A549 (cell line): Measurements from ENCODE around the gene LRRC4C. TPM values are rescaled to one million over a fixed set of nuclear protein-coding genes. Genes with fewer than 3 reads are reported as not detected.

Experiments used
- ATAC-seq, 2 experiments: fragments of 200-7000 bp in 1 of 2; fragments of >200 bp in 1 of 2; cut with Nextera tagmentation in 1 of 2; cut with Tn5 transposase in 1 of 2; 3 replicates each; pipeline versions ENCODE4 v1.8.0 to v1.9.1; 2018 to 2020; ENCODE audit warnings: mild to moderate bottlenecking in 1 of 2, moderate library complexity in 1 of 2
- CTCF ChIA-PET: fragments of 300-600 bp; sonication (Branson Sonifier 250); formaldehyde crosslinking; extraction: SDS; loops from one replicate; lab custom pipeline; 2021; ENCODE audit warnings: antibody characterized with exemption, inconsistent platforms; lab: Yijun Ruan, JAX
- POLR2A ChIA-PET: fragments of 350-600 bp; formaldehyde crosslinking; extraction: SDS; loops from one replicate; lab custom pipeline; 2021; ENCODE audit warnings: antibody characterized with exemption, inconsistent platforms; lab: Yijun Ruan, JAX
- DNase-seq, 2 experiments: peaks; one replicate each; pipeline versions ENCODE4 v3.0.0 to v3.0.0-alpha.2; 2011 to 2016; ENCODE audit warnings: low read depth in 1 of 2, low spot score in 1 of 2
- FAIRE-seq: peaks from 2 replicates; lab custom pipeline; 2011; peaks lifted over from hg19 to GRCh38; lab: Jason Lieb, UNC
- H3K27ac ChIP-seq, 2 experiments: fragments of >200 bp; sonication (Bioruptor Twin); formaldehyde crosslinking; 3 replicates each; pipeline ENCODE4 v1.5.1; 2016 to 2017
- H3K4me1 ChIP-seq: fragments of >200 bp; sonication (Bioruptor Twin); formaldehyde crosslinking; 3 replicates; pipeline ENCODE4 v1.6.1; 2016
- H3K4me2 ChIP-seq: fragments of >200 bp; sonication (Bioruptor Twin); formaldehyde crosslinking; 3 replicates; pipeline ENCODE4 v1.6.1; 2016
- H3K4me3 ChIP-seq: fragments of >200 bp; sonication (Bioruptor Twin); formaldehyde crosslinking; 3 replicates; pipeline ENCODE4 v1.5.1; 2016
- H3K9me3 ChIP-seq: fragments of >200 bp; sonication (Bioruptor Twin); formaldehyde crosslinking; 3 replicates; pipeline ENCODE4 v1.6.1; 2016
- BHLHE40 ChIP-seq: IDR thresholded peaks from 2 replicates; pipeline ENCODE4 v1.6.1; 2012; ENCODE audit warnings: low read depth, low read length, inconsistent platforms
- CBX2 ChIP-seq: fragments of 200-600 bp; sonication (generic); IDR thresholded peaks from 2 replicates; pipeline ENCODE4 v1.6.1; 2016; ENCODE audit warnings: low read depth, mild to moderate bottlenecking, borderline replicate concordance
- E2F6 ChIP-seq: IDR thresholded peaks from 2 replicates; pipeline ENCODE4 v1.6.1; 2012; ENCODE audit warnings: low read depth, borderline replicate concordance
- EHMT2 ChIP-seq: fragments of 200-600 bp; sonication (generic); IDR thresholded peaks from 2 replicates; pipeline ENCODE4 v1.6.1; 2016; ENCODE audit warnings: antibody characterized with exemption, low read depth, mild to moderate bottlenecking, moderate library complexity
- EP300 ChIP-seq, 2 experiments: fragments of >200 bp; sonication (Bioruptor Twin); formaldehyde crosslinking; IDR thresholded peaks; 2 replicates in 1 of 2; 3 replicates in 1 of 2; pipeline ENCODE4 v1.6.1; 2016 to 2017
- GATA3 ChIP-seq: IDR thresholded peaks from 2 replicates; pipeline ENCODE4 v1.6.1; 2012; ENCODE audit warnings: borderline replicate concordance
- HOXA7 ChIP-seq: fragments of 250-450 bp; sonication (Bioruptor Pico); IDR thresholded peaks from 2 replicates; pipeline ENCODE4 v1.5.0; 2020; ENCODE audit warnings: mild to moderate bottlenecking, moderate library complexity
- HOXB13 ChIP-seq: fragments of 250-450 bp; sonication (Bioruptor Pico); IDR thresholded peaks from 2 replicates; pipeline ENCODE4 v1.5.0; 2020; ENCODE audit warnings: low read depth, mild to moderate bottlenecking, moderate library complexity
- HOXB5 ChIP-seq: fragments of 250-450 bp; sonication (Bioruptor Pico); IDR thresholded peaks from 2 replicates; pipeline ENCODE4 v1.5.0; 2020; ENCODE audit warnings: mild to moderate bottlenecking, moderate library complexity
- JUNB ChIP-seq: fragments of >200 bp; sonication (Bioruptor Twin); formaldehyde crosslinking; IDR thresholded peaks from 2 replicates; pipeline ENCODE4 v1.6.1; 2016
- NFE2L2 ChIP-seq: fragments of 150-350 bp; conservative IDR thresholded peaks from 2 replicates; pipeline ENCODE4 v1.6.1; 2014; ENCODE audit warnings: low read length
- NR3C1 ChIP-seq: fragments of >200 bp; sonication (Bioruptor Twin); formaldehyde crosslinking; IDR thresholded peaks from 3 replicates; pipeline ENCODE4 v1.6.1; 2017
- POLR2AphosphoS2 ChIP-seq: conservative IDR thresholded peaks from 2 replicates; pipeline ENCODE4 v1.6.1; 2012; ENCODE audit warnings: low read length, improper control_type of control experiment, inconsistent platforms
- RAD21 ChIP-seq, 2 experiments: fragments of >200 bp in 1 of 2; sonication (Bioruptor Twin) in 1 of 2; formaldehyde crosslinking in 1 of 2; IDR thresholded peaks in 1 of 2; conservative IDR thresholded peaks in 1 of 2; 2 replicates in 1 of 2; 3 replicates in 1 of 2; pipeline ENCODE4 v1.6.1; 2012 to 2018; ENCODE audit warnings: inconsistent platforms in 1 of 2
- RARB ChIP-seq: fragments of 250-450 bp; sonication (Bioruptor Pico); IDR thresholded peaks from 2 replicates; pipeline ENCODE4 v1.8.0; 2021; ENCODE audit warnings: mild to moderate bottlenecking, moderate library complexity
- REST ChIP-seq: fragments of 200-600 bp; sonication (generic); IDR thresholded peaks from 2 replicates; pipeline ENCODE4 v1.6.1; 2016; ENCODE audit warnings: antibody characterized with exemption, mild to moderate bottlenecking, moderate library complexity
- SMC3 ChIP-seq: fragments of >200 bp; sonication (Bioruptor Twin); formaldehyde crosslinking; IDR thresholded peaks from 3 replicates; pipeline ENCODE4 v1.6.1; 2018; ENCODE audit warnings: inconsistent platforms
- SREBF2 ChIP-seq: fragments of 450-650 bp; IDR thresholded peaks from 2 replicates; pipeline ENCODE4 v1.6.1; 2014; ENCODE audit warnings: mild to moderate bottlenecking, moderate library complexity
- TFCP2L1 ChIP-seq: fragments of 250-450 bp; sonication (Bioruptor Pico); IDR thresholded peaks from 2 replicates; pipeline ENCODE4 v1.5.0; 2021; ENCODE audit warnings: mild to moderate bottlenecking
- USF2 ChIP-seq: fragments of 450-650 bp; IDR thresholded peaks from 2 replicates; pipeline ENCODE4 v1.6.1; 2014; ENCODE audit warnings: antibody characterized with exemption
- ZC3H11A ChIP-seq: fragments of 450-650 bp; IDR thresholded peaks from 2 replicates; pipeline ENCODE4 v1.6.1; 2014; ENCODE audit warnings: antibody characterized with exemption, mild to moderate bottlenecking
- WGBS: methylation state at CpG from one replicate; pipeline ENCODE4 v1.1.6; 2017; ENCODE audit errors: missing lambda C conversion rate; 5-methylcytosine and 5-hydroxymethylcytosine counted together
- polyA plus RNA-seq, 4 experiments: library from polyadenylated mRNA; depleted of rRNA in 3 of 4; stranded (reverse); fragments of >200 nt; fragmentation: RNase III in 1 of 4; extraction: RNeasy Plus Mini Kit Qiagen cat#74134 plus additional on column Dnase treatment in 1 of 4; gene quantifications; 2 replicates in 3 of 4; 3 replicates in 1 of 4; pipeline ENCODE4 v1.2.3, GENCODE V29; 2011 to 2017

Gene LRRC4C
- polyA plus RNA-seq, 2 of the 4 experiments (the other 2 are of a cell fraction): not detected

GRCh38 chr11:41273908-41274307 is 185.5 kb downstream of the LRRC4C start:
- under 1% methylated on average over 3 of the region's 3 CpGs for WGBS
- POLR2A ChIA-PET: no interaction called here
- FAIRE-seq (no peak), ATAC-seq (no peak), DNase-seq (no peak)
- Histone ChIP-seq H3K27ac (no peak overlapping the region), H3K4me3 (no peak overlapping the region), H3K9me3 (no peaks in the 10 kb centered on the region), H3K4me1 (no peaks in the 10 kb centered on the region)
- TF ChIP-seq NR3C1: no peak
- no peak for TF ChIP-seq EHMT2
- no peak for TF ChIP-seq SMC3
- no peak for TF ChIP-seq REST
- TF ChIP-seq GATA3: no peak
- TF ChIP-seq E2F6: no peak
- no peak for TF ChIP-seq BHLHE40
- TF ChIP-seq RAD21 (conservative IDR thresholded peaks at IDR 0.05 in 1 of 2, IDR thresholded peaks at IDR 0.05 in 1 of 2): no peak
- no peak for TF ChIP-seq SREBF2
- no peak for TF ChIP-seq POLR2AphosphoS2
- no peak for TF ChIP-seq RARB (CRISPR knock-in tag)
- TF ChIP-seq TFCP2L1 (CRISPR knock-in tag): no peak
- no peak for TF ChIP-seq EP300 (IDR thresholded peaks at IDR 0.05)
- no peak for TF ChIP-seq ZC3H11A
- no peak for TF ChIP-seq HOXB13 (CRISPR knock-in tag)
- TF ChIP-seq USF2: no peak
- TF ChIP-seq CBX2: no peak
- TF ChIP-seq, all 56 proteins: peak for 0
- CTCF ChIA-PET: interaction anchor here (0.6 kb wide), 1 partner anchor 25 kb away, joined by 3 read pairs; no protein-coding TSS in a partner anchor
- H3K4me2 ChIP-seq: no peak overlapping the region

- POLR2A ChIA-PET: no interaction called here
These were observed 192.0 kb downstream of the LRRC4C start for GRCh38 chr11:41267451-41267850.

More at GRCh38 chr11:41267451-41267850, 192.0 kb downstream of the LRRC4C start:
- H3K4me1 ChIP-seq: no peaks in the 10 kb centered on the region
- no peaks in the 10 kb centered on the region for H3K9me3 ChIP-seq
- ATAC-seq (no peak), DNase-seq (no peak), FAIRE-seq (no peak)
- CTCF ChIA-PET: no interaction called here
- H3K4me2 ChIP-seq: no peak overlapping the region
- TF ChIP-seq HOXB5 (CRISPR knock-in tag) (no peak), JUNB (no peak), CBX2 (no peak), SMC3 (no peak), RARB (CRISPR knock-in tag) (no peak), USF2 (no peak), NFE2L2 (no peak), HOXA7 (no peak)
- H3K4me3 ChIP-seq: no peak overlapping the region
- WGBS: 3% methylated on average over 5 of the region's 5 CpGs
- no peak overlapping the region for H3K27ac ChIP-seq
